Common myeloid progenitor, CD34-positive (primary cell): Measurements from ENCODE around the gene ANKRD33.

ENCODE experiments used
- CTCF ChIA-PET: fragments of 350-600 bp; sonication (Branson Sonifier 250); formaldehyde crosslinking; loops from one replicate; lab custom pipeline; 2021; ENCODE audit warnings: antibody characterized with exemption; lab: Charles Lee
- POLR2A ChIA-PET: fragments of 350-600 bp; sonication (Branson Sonifier 250); formaldehyde crosslinking; loops from one replicate; lab custom pipeline; 2021; ENCODE audit warnings: antibody characterized with exemption; lab: Charles Lee
- DNase-seq, 3 donors: peaks; one replicate each; pipeline versions ENCODE4 v3.0.0 to v3.0.0-alpha.2; 2013
- H3K27ac ChIP-seq, 2 experiments: 1 replicate in 1 of 2; 2 replicates in 1 of 2; pipeline ENCODE4 v1.7.0; 2013; ENCODE audit warnings: inconsistent platforms in 2 of 2, low read length in 2 of 2, mild to moderate bottlenecking in 2 of 2, low read depth in 1 of 2, moderate library complexity in 1 of 2; ENCODE audit not compliant: severe bottlenecking in 2 of 2, insufficient read depth in 1 of 2, poor library complexity in 1 of 2
- H3K27me3 ChIP-seq, 5 experiments: replicated peaks in 2 of 5; 1 replicate in 3 of 5; 2 replicates in 2 of 5; pipeline versions ENCODE4 v1.6.1 to v1.7.0; 2013; ENCODE audit warnings: low read length in 4 of 5, mild to moderate bottlenecking in 2 of 5, moderate library complexity in 2 of 5, inconsistent platforms in 1 of 5; ENCODE audit not compliant: insufficient read depth in 5 of 5, control insufficient read depth in 4 of 5
- H3K36me3 ChIP-seq, 4 experiments: 1 replicate in 2 of 4; 2 replicates in 2 of 4; pipeline versions ENCODE4 v1.6.1 to v1.7.0; 2013; ENCODE audit warnings: low read length in 3 of 4, control low read depth in 1 of 4, mild to moderate bottlenecking in 1 of 4; ENCODE audit not compliant: control insufficient read depth in 4 of 4, insufficient read depth in 4 of 4
- H3K4me1 ChIP-seq, 4 experiments: 1 replicate in 3 of 4; 2 replicates in 1 of 4; pipeline versions ENCODE4 v1.6.1 to v1.7.1; 2013; ENCODE audit warnings: low read length in 3 of 4, mild to moderate bottlenecking in 3 of 4, control low read depth in 1 of 4, inconsistent platforms in 1 of 4, moderate library complexity in 1 of 4; ENCODE audit not compliant: control insufficient read depth in 4 of 4, insufficient read depth in 4 of 4; ENCODE audit errors: control extremely low read depth in 1 of 4
- H3K4me3 ChIP-seq, 7 experiments: 1 replicate in 4 of 7; 2 replicates in 3 of 7; pipeline versions ENCODE4 v1.5.1 to v1.7.0; 2013; ENCODE audit warnings: mild to moderate bottlenecking in 7 of 7, low read length in 6 of 7, moderate library complexity in 6 of 7, inconsistent platforms in 2 of 7, low read depth in 2 of 7, control low read depth in 1 of 7; ENCODE audit not compliant: insufficient read depth in 4 of 7, control insufficient read depth in 1 of 7; ENCODE audit errors: extremely low read depth in 1 of 7
- H3K9me3 ChIP-seq, 5 experiments: 1 replicate in 4 of 5; 2 replicates in 1 of 5; pipeline versions ENCODE4 v1.6.1 to v1.7.1; 2013; ENCODE audit warnings: low read length in 4 of 5, mild to moderate bottlenecking in 2 of 5, inconsistent platforms in 1 of 5, low read depth in 1 of 5, moderate library complexity in 1 of 5; ENCODE audit not compliant: control insufficient read depth in 4 of 5, insufficient read depth in 2 of 5; ENCODE audit errors: control extremely low read depth in 1 of 5
- WGBS: methylation state at CpG from one replicate; pipeline ENCODE4 v1.1.5; 2013; ENCODE audit not compliant: insufficient coverage; 5-methylcytosine and 5-hydroxymethylcytosine counted together

The ANKRD33 gene

GRCh38 chr12:51850081-51850964 is 37.6 kb upstream of the ANKRD33 start:
- no peaks in the 10 kb centered on the region for H3K36me3 ChIP-seq
- ChIA-PET CTCF (interaction anchor here (1.1 to 4.4 kb wide), 9 partner anchors 7 to 62 kb away, joined by 3 to 32 read pairs (median 4); no protein-coding TSS in a partner anchor), POLR2A (no interaction called here)
- H3K27ac ChIP-seq: no peak overlapping the region
- H3K27me3 ChIP-seq: peaks cover 0 to 31% (median 9%) of the 10 kb centered on the region in 5 experiments
- no peaks in the 10 kb centered on the region for H3K9me3 ChIP-seq
- no peak overlapping the region for H3K4me3 ChIP-seq
- DNase-seq: no peak
- 97% methylated on average over 8 of the region's 8 CpGs for WGBS
- peaks cover 0 to 55% (median 42%) of the 10 kb centered on the region in 4 experiments for H3K4me1 ChIP-seq

DNA sequence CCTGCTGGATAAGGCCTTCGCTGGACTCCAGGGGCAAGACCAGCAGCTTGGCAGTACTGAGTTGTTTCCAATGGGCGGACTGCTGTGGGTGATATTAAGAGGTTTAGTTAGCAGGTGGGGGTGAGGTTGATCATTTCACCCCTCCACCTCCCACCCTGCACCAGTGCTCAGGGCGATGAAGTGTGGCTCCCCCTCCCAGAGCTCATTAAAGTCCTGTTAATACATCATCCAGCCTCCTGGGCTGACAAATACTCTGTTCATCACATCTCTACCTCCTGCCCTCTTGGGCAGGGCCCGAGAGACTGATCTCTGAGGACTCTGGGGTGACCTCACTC is 37.0 kb upstream of the ANKRD33 start:
- ChIA-PET CTCF (interaction anchor here (1.4 to 4.4 kb wide), 5 partner anchors 8 to 61 kb away, joined by 3 to 32 read pairs (median 5); no protein-coding TSS in a partner anchor), POLR2A (interaction anchor here (0.7 to 1.0 kb wide), 2 partner anchors 31 to 933 kb away, joined by 4 to 5 read pairs; no protein-coding TSS in a partner anchor)
- H3K27me3 ChIP-seq: peaks cover 0 to 27% (median 9%) of the 10 kb centered on the region in 5 experiments
- no peak overlapping the region for H3K27ac ChIP-seq
- no peaks in the 10 kb centered on the region for H3K36me3 ChIP-seq
- H3K4me3 ChIP-seq: no peak overlapping the region
- peaks cover 0 to 55% (median 40%) of the 10 kb centered on the region in 4 experiments for H3K4me1 ChIP-seq
- no peaks in the 10 kb centered on the region for H3K9me3 ChIP-seq
- 93% methylated on average over 3 of the region's 4 CpGs for WGBS
- DNase-seq: no peak

- DNase-seq: peak in 1 of 3 donors; percentile 45
- CTCF ChIA-PET: interaction anchor here (0.6 to 4.4 kb wide), 10 partner anchors 9 to 742 kb away, joined by 3 to 32 read pairs (median 5); no protein-coding TSS in a partner anchor
- Histone ChIP-seq H3K4me3 (no peak overlapping the region), H3K27ac (no peak overlapping the region), H3K36me3 (no peaks in the 10 kb centered on the region), H3K9me3 (no peaks in the 10 kb centered on the region), H3K27me3 (peaks cover 0 to 21% (median 9%) of the 10 kb centered on the region in 5 experiments), H3K4me1 (peaks cover 0 to 49% (median 34%) of the 10 kb centered on the region in 4 experiments)
- POLR2A ChIA-PET: interaction anchor here (0.7 to 1.0 kb wide), 2 partner anchors 32 to 933 kb away, joined by 4 to 5 read pairs; no protein-coding TSS in a partner anchor
- WGBS: 23% methylated on average over 4 of the region's 8 CpGs
Measured at GRCh38 chr12:51851413-51852124, 36.3 kb upstream of the ANKRD33 start.

- no peak overlapping the region for H3K4me3 ChIP-seq
- no peaks in the 10 kb centered on the region for H3K9me3 ChIP-seq
- POLR2A ChIA-PET: no interaction called here
- no peak overlapping the region for H3K27ac ChIP-seq
- DNase-seq: no peak
- H3K27me3 ChIP-seq: peaks cover 0 to 12% (median 7%) of the 10 kb centered on the region in 5 experiments
- CTCF ChIA-PET: interaction anchor here (0.7 to 4.4 kb wide), 9 partner anchors 9 to 32 kb away, joined by 3 to 32 read pairs (median 5); no protein-coding TSS in a partner anchor
- WGBS: 98% methylated on average over 4 of the region's 5 CpGs
- no peaks in the 10 kb centered on the region for H3K36me3 ChIP-seq
- peaks cover 0 to 39% (median 25%) of the 10 kb centered on the region in 4 experiments for H3K4me1 ChIP-seq
Measured at GRCh38 chr12:51852404-51853137, 35.3 kb upstream of the ANKRD33 start.

DNA sequence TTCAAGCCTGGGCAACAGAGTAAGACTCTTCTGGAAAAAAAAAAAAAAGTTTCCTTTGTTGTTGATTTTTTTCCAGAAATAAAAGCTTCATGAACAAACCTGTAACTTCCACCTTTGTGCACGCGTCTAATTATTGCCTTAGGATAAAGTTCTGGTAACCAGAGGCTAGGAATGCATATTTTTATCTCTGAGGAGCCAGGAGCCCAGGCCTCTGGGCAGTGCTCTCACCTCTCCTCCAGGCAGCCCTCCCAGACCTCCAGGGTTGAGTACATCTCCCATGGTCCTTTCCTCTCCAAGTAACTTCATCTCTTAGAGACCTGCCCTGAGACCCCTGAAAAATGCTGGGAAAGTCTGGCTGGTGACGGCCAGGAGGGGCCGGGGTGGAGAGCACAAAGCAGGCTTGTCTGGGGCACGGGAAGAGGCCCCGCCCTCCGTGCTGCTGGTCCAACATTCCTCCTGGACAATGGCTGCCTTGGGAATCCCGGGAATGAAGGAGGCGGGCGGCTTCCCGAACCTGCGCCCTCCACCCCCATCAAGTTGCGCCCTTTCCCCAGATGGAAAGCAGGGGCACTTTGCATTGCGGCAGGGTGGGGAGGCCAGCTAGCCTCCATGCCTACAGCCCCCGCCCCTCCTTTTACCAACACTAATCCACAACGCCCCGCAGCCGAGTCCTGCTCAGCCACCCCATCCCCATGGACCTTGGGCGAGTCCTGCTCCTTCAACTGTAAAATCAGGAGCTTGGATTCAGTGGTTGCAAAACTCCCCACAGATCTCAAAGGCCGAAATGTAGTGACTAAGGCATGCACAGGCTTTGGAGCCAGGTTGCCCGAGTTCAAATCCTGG is 32.1 kb upstream of the ANKRD33 start:
- H3K4me3 ChIP-seq: no peak overlapping the region
- peaks cover 0 to 21% (median 13%) of the 10 kb centered on the region in 4 experiments for H3K4me1 ChIP-seq
- H3K36me3 ChIP-seq: no peaks in the 10 kb centered on the region
- no peaks in the 10 kb centered on the region for H3K9me3 ChIP-seq
- no peak for DNase-seq
- WGBS: 90% methylated on average over 18 of the region's 21 CpGs
- ChIA-PET POLR2A (interaction anchor here (1.0 kb wide), 1 partner anchor 35 kb away, joined by 3 read pairs; no protein-coding TSS in a partner anchor), CTCF (interaction anchor here (1.0 to 10.4 kb wide), 3 partner anchors 17 to 30 kb away, joined by 3 to 88 read pairs (median 4); no protein-coding TSS in a partner anchor)
- no peaks in the 10 kb centered on the region for H3K27me3 ChIP-seq
- H3K27ac ChIP-seq: no peak overlapping the region

GRCh38 chr12:51860986-51861385 is 26.9 kb upstream of the ANKRD33 start:
- no peak overlapping the region for H3K27ac ChIP-seq
- CTCF ChIA-PET: interaction anchor here (0.9 to 10.4 kb wide), 3 partner anchors 9 to 11 kb away, joined by 4 to 88 read pairs (median 5); no protein-coding TSS in a partner anchor

More at GRCh38 chr12:51860986-51861385, 26.9 kb upstream of the ANKRD33 start:
- 100% methylated on average over 3 of the region's 3 CpGs for WGBS
- POLR2A ChIA-PET: no interaction called here
- Histone ChIP-seq H3K4me3 (no peak overlapping the region), H3K9me3 (no peaks in the 10 kb centered on the region), H3K36me3 (no peaks in the 10 kb centered on the region), H3K4me1 (peaks cover 0 to 21% (median 19%) of the 10 kb centered on the region in 4 experiments), H3K27me3 (peaks cover 0 to 22% (median 14%) of the 10 kb centered on the region in 5 experiments)
- DNase-seq: no peak
